ENCODE data around the gene MCC. TPM values are rescaled to one million over a fixed set of nuclear protein-coding genes. Genes with fewer than 3 reads are reported as not detected.

MCC gene
- total and polyA plus RNA-seq, 5 experiments from 2014 or later = 1.2 to 4.6 (median 2.0) TPM

DNA sequence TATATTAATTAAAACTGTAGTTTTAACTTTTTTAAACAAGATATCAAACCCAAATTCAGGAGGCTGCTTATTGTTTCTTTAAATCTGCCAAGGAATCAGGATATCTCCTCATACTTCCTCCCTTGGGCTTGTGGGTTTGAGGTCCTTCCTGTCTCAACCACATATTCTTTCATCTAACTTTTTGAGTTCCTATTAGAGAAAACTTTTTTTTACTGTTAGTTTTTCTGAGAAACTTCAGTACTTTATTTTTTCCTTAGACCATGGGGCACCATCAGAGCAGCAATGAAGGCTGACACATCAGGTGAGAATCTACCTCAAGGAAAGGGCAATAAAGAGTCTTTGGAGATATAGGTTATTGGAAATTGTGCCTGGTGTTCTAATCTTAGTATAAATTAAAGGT is 110.2 kb downstream of the MCC start:
- Mint-ChIP-seq H3K9me3 (no peaks in the 10 kb centered on the region), H3K4me3 (peak overlapping the region; percentile 23 to 76 (median 62)), H3K27me3 (peaks cover 7 to 31% (median 16%) of the 10 kb centered on the region in 5 donors), H3K36me3 (no peaks in the 10 kb centered on the region), H3K27ac (peak overlapping the region in 2 of 10 donors; percentile 34 to 43), H3K4me1 (peaks cover 27 to 53% (median 40%) of the 10 kb centered on the region in 4 donors)
- DNase-seq = peak in 4 of 10 donors; percentile 6 to 38 (median 21)
- ATAC-seq = peak; percentile 35 to 55
- POLR2A ChIA-PET = no interaction called here

GRCh38 chr5:113376640-113377039 is 111.6 kb downstream of the MCC start:
- H3K9me3 Mint-ChIP-seq = no peaks in the 10 kb centered on the region
- H3K36me3 Mint-ChIP-seq = no peaks in the 10 kb centered on the region

DNA sequence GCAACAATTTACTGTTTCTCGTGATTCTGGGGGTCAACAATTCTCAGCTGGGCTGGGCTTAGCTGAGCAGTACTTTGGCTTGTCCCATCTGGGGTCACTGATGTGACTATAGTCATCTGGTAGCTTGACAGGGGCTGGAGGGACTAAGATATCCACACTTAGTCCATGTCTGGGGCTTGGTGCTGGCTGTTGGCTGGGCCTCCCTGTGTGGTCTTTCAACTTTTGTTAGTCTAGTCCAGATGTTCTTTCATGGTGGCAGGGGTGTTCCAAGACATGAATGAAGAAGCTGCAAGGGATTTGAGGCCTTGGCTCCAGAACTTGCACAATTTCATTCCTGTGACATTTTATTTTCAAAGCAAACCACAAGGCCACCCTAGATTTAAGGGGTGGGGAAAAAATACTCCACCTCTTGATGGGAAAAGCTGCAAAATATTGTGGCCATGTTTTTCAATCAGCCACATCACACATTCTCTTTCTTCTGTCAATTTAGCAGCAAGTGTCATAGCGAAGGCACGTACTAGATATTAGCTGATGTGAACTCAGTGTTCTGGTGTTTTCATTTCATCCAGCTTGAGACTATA is 112.7 kb downstream of the MCC start:
- POLR2A ChIA-PET = no interaction called here
- Mint-ChIP-seq H3K4me3 (no peak overlapping the region), H3K4me1 (peaks cover 19 to 46% (median 37%) of the 10 kb centered on the region in 4 donors)

More at GRCh38 chr5:113376640-113377039, 111.6 kb downstream of the MCC start:
- POLR2A ChIA-PET = no interaction called here
- no peak for DNase-seq
- no peak for ATAC-seq
- H3K4me1 Mint-ChIP-seq = peaks cover 25 to 53% (median 40%) of the 10 kb centered on the region in 4 donors
- H3K4me3 Mint-ChIP-seq = no peak overlapping the region
- H3K27me3 Mint-ChIP-seq = peaks cover 4 to 17% (median 9%) of the 10 kb centered on the region in 5 donors
- H3K27ac Mint-ChIP-seq = no peak overlapping the region

DNA sequence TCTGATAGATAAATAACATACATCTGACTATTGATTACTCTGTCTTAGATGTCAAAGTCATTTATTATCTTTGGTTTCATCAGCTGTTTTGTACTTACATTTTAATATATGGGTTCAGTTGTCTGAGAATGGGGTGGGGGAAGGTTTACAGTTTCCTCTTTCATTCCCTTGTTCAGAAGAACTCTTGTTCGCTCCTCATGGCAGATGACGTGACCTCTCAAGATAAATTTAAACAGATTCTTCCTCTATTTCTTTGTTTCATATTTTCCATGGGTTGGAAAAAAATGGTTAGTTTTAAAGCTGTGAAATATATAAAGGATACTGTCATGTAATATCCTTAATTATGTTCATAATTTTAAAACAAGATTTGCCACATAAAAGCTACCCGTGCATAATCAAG is 114.8 kb downstream of the MCC start:
- H3K9me3 Mint-ChIP-seq = no peaks in the 10 kb centered on the region
- POLR2A ChIA-PET = no interaction called here
- H3K36me3 Mint-ChIP-seq = no peaks in the 10 kb centered on the region
- H3K27me3 Mint-ChIP-seq = peaks cover 0 to 4% (median 0%) of the 10 kb centered on the region in 5 donors
- H3K4me1 Mint-ChIP-seq = peaks cover 11 to 29% (median 23%) of the 10 kb centered on the region in 4 donors
- H3K27ac Mint-ChIP-seq = no peak overlapping the region
- no peak for DNase-seq
- no peak for ATAC-seq
- H3K4me3 Mint-ChIP-seq = no peak overlapping the region

More for the DNA sequence above, 112.7 kb downstream of the MCC start:
- no peak for DNase-seq
- no peak for ATAC-seq
- H3K36me3 Mint-ChIP-seq = no peaks in the 10 kb centered on the region
- H3K9me3 Mint-ChIP-seq = no peaks in the 10 kb centered on the region
- H3K27ac Mint-ChIP-seq = no peak overlapping the region
- peaks cover 2 to 7% (median 3%) of the 10 kb centered on the region in 5 donors for H3K27me3 Mint-ChIP-seq

GRCh38 chr5:113371721-113372196 is 116.5 kb downstream of the MCC start:
- H3K4me3 Mint-ChIP-seq = no peak overlapping the region
- ATAC-seq (no peak), DNase-seq (no peak)
- no peak overlapping the region for H3K27ac Mint-ChIP-seq
- no peaks in the 10 kb centered on the region for H3K36me3 Mint-ChIP-seq
- no peaks in the 10 kb centered on the region for H3K9me3 Mint-ChIP-seq
- POLR2A ChIA-PET = no interaction called here
- H3K27me3 Mint-ChIP-seq = peaks cover 0 to 8% (median 0%) of the 10 kb centered on the region in 5 donors
- H3K4me1 Mint-ChIP-seq = peaks cover 4 to 17% (median 8%) of the 10 kb centered on the region in 4 donors

DNA sequence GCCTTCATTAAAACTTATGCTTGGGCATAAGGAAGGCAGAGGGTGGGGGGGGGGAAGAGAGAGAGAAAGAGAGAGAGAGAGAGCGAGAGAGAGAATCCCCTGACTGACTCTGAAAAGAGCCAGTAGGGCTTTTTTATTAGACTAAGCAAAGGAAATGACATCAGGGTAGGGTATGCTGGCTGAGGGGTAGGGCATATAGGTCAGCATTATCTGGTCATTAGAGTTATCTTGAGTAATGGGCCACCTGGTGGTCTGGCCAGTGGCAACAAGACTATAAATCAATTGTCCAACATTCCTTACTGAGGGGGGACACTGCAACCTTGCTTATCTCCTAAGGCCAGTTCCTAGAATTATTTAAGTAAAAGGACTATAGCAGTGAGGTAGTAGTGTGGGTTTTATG is 120.7 kb downstream of the MCC start:
- Mint-ChIP-seq H3K4me1 (no peaks in the 10 kb centered on the region), H3K4me3 (no peak overlapping the region), H3K27me3 (peaks cover 0 to 10% (median 0%) of the 10 kb centered on the region in 5 donors), H3K27ac (no peak overlapping the region), H3K9me3 (peaks cover 9 to 26% (median 15%) of the 10 kb centered on the region in 9 donors), H3K36me3 (peaks cover 0 to 15% (median 12%) of the 10 kb centered on the region in 3 donors)
- no peak for DNase-seq
- POLR2A ChIA-PET = no interaction called here
- no peak for ATAC-seq

DNA sequence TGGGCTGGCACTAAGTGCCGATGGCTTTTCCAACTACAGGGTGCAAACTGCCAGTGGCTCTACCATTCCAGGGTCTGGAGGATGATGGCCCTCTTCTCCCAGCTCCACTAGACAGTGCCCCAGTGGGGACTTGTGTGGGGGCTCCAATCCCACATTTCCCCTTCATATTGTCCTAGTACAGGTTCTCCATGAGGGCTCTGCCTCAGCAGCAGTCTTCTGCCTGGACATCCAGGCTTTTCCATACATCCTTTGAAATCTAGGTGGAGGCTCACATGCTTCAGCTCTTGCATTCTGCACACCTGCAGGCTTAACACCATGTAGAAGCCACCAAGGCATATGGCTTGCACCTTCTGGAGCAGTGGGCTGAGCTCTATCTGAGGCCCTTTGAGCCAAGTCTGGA is 123.8 kb downstream of the MCC start:
- peaks cover 9 to 26% (median 15%) of the 10 kb centered on the region in 9 donors for H3K9me3 Mint-ChIP-seq
- H3K27me3 Mint-ChIP-seq = peaks cover 0 to 9% (median 0%) of the 10 kb centered on the region in 5 donors
- H3K36me3 Mint-ChIP-seq = peaks cover 0 to 15% (median 12%) of the 10 kb centered on the region in 3 donors
- no peak for DNase-seq
- no peak overlapping the region for H3K27ac Mint-ChIP-seq
- ATAC-seq = no peak
- POLR2A ChIA-PET = no interaction called here
- H3K4me1 Mint-ChIP-seq = no peaks in the 10 kb centered on the region
- H3K4me3 Mint-ChIP-seq = no peak overlapping the region

- H3K9me3 Mint-ChIP-seq = peaks cover 9 to 26% (median 15%) of the 10 kb centered on the region in 9 donors
- peaks cover 0 to 1% (median 0%) of the 10 kb centered on the region in 5 donors for H3K27me3 Mint-ChIP-seq
- peaks cover 0 to 15% (median 12%) of the 10 kb centered on the region in 3 donors for H3K36me3 Mint-ChIP-seq
- H3K4me3 Mint-ChIP-seq = no peak overlapping the region
- DNase-seq (no peak), ATAC-seq (no peak)
- H3K4me1 Mint-ChIP-seq = no peaks in the 10 kb centered on the region
- no peak overlapping the region for H3K27ac Mint-ChIP-seq
- POLR2A ChIA-PET = no interaction called here
Measured at GRCh38 chr5:113361701-113362100, 126.6 kb downstream of the MCC start.

DNA sequence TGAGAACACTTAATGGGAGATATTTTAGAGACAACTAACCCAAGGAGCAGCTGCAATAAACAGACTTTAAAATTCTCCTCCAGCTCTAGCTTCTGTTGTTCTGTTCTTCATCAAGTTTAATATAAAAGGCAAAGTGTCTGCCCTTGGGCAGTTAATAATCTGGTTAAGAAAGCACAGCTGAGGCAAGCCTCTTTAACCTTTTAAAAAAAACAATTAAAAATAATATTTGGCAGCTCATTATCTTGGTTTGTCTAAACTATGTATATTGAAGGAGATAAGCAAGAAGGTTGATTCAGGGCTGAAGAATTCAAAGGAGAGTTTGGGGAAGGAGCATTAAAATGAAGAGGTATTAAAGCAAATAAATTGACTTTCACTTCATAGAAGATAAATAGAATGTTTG is 128.8 kb downstream of the MCC start:
- no peak overlapping the region for H3K27ac Mint-ChIP-seq
- DNase-seq (no peak), ATAC-seq (no peak)
- peaks cover 0 to 1% (median 0%) of the 10 kb centered on the region in 5 donors for H3K27me3 Mint-ChIP-seq
- H3K36me3 Mint-ChIP-seq = peaks cover 0 to 8% (median 3%) of the 10 kb centered on the region in 3 donors
- no peaks in the 10 kb centered on the region for H3K4me1 Mint-ChIP-seq
- peaks cover 0 to 10% (median 5%) of the 10 kb centered on the region in 9 donors for H3K9me3 Mint-ChIP-seq
- POLR2A ChIA-PET = no interaction called here
- H3K4me3 Mint-ChIP-seq = no peak overlapping the region

GRCh38 chr5:113358696-113359095 is 129.6 kb downstream of the MCC start:
- H3K27ac Mint-ChIP-seq = no peak overlapping the region
- POLR2A ChIA-PET = no interaction called here
- no peaks in the 10 kb centered on the region for H3K4me1 Mint-ChIP-seq
- peaks cover 0 to 5% (median 0%) of the 10 kb centered on the region in 3 donors for H3K36me3 Mint-ChIP-seq
- peaks cover 0 to 7% (median 2%) of the 10 kb centered on the region in 9 donors for H3K9me3 Mint-ChIP-seq
- no peak for ATAC-seq
- DNase-seq = no peak
- no peak overlapping the region for H3K4me3 Mint-ChIP-seq
- H3K27me3 Mint-ChIP-seq = peaks cover 0 to 1% (median 0%) of the 10 kb centered on the region in 5 donors

DNA sequence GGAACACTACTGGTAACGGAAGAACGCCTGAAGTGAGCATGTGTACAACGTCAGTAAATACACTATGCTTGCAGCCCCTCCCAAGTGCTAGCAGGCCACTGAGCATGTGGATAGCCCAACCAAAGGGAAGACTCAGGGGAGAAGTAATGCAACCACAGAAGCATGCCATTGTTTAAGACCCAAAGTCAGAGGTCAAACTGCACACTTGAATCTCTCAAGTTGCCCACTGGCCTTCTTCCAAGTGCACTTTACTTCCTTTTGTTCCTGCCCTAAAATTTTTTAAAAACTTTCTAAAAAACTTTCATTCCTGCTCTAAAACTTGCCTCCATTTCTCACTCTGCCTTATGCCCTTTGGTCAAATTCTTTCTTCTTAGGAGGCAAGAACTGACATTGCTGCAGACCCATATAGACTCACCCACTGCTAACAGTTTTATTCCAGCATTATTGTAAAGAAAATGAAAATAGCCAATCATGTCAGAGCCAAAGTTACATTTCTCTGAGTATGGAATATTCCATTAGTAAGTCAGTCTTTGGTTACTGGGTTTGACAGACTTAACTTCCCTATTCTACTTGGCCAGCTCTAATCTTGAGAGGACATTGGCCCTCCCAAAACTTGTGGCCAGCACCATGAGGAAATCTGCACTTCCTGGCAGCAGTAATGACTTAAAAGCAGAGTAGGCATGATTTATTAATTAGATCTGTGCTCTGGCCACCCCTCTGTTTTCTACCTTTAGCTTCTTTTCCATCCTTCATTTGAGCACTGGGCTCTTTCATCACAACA is 130.4 kb downstream of the MCC start:
- ATAC-seq (no peak), DNase-seq (no peak)
- no peaks in the 10 kb centered on the region for H3K27me3 Mint-ChIP-seq
- no peaks in the 10 kb centered on the region for H3K36me3 Mint-ChIP-seq
- H3K27ac Mint-ChIP-seq = no peak overlapping the region
- POLR2A ChIA-PET = no interaction called here
- H3K4me3 Mint-ChIP-seq = no peak overlapping the region
- no peaks in the 10 kb centered on the region for H3K4me1 Mint-ChIP-seq
- no peaks in the 10 kb centered on the region for H3K9me3 Mint-ChIP-seq

GRCh38 chr5:113356487-113356886 is 131.8 kb downstream of the MCC start:
- POLR2A ChIA-PET = no interaction called here
- ATAC-seq (no peak), DNase-seq (no peak)
- Mint-ChIP-seq H3K27me3 (peaks cover 0 to 1% (median 0%) of the 10 kb centered on the region in 5 donors), H3K36me3 (no peaks in the 10 kb centered on the region), H3K4me3 (no peak overlapping the region), H3K27ac (no peak overlapping the region), H3K9me3 (no peaks in the 10 kb centered on the region), H3K4me1 (no peaks in the 10 kb centered on the region)

DNA sequence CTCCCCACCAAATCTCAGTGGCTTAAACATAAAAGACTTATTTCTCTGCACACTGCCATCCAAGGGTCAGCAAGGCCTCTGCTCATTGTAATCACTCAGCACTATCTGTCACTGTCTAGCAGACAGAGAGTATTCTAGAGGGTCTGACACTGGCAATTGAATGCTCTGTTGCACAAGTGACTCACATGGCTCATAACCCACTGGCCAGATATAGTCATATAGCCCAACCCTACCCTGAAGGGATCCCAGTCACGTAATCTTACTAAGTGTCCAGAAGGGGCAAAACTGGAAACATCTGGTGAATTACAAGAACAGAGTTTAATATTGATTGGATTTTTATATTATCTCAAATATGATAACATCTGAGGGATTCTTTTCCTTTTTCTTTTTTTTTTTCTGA is 134.2 kb downstream of the MCC start:
- H3K4me3 Mint-ChIP-seq = no peak overlapping the region
- DNase-seq = no peak
- POLR2A ChIA-PET = no interaction called here
- peaks cover 0 to 4% (median 0%) of the 10 kb centered on the region in 5 donors for H3K27me3 Mint-ChIP-seq
- no peak overlapping the region for H3K27ac Mint-ChIP-seq
- no peaks in the 10 kb centered on the region for H3K36me3 Mint-ChIP-seq
- H3K9me3 Mint-ChIP-seq = no peaks in the 10 kb centered on the region
- no peaks in the 10 kb centered on the region for H3K4me1 Mint-ChIP-seq
- no peak for ATAC-seq
